Mucosa of descending colon (tissue), 3 donors: ENCODE data around the gene CBX8. TPM values are rescaled to one million over a fixed set of nuclear protein-coding genes. Genes with fewer than 3 reads are reported as not detected.

Experiments used
- ATAC-seq: fragments of 200-7000 bp; cut with Tn5 transposase; one replicate; pipeline ENCODE4 v1.9.1; 2020; ENCODE audit warnings: mild to moderate bottlenecking, moderate library complexity
- DNase-seq, 3 donors: peaks; one replicate each; pipeline ENCODE4 v3.0.0-alpha.2; 2020
- H3K36me3 ChIP-seq: fragments of 200-600 bp; one replicate; pipeline ENCODE4 v1.8.0; 2021; ENCODE audit warnings: low read depth, mild to moderate bottlenecking
- H3K4me1 ChIP-seq: fragments of 200-600 bp; one replicate; pipeline ENCODE4 v1.8.0; 2021; ENCODE audit warnings: low read depth, mild to moderate bottlenecking
- H3K4me3 ChIP-seq: fragments of 200-600 bp; one replicate; pipeline ENCODE4 v1.8.0; 2021; ENCODE audit warnings: mild to moderate bottlenecking
- H3K9me3 ChIP-seq: fragments of 200-600 bp; one replicate; pipeline ENCODE4 v1.8.0; 2021; ENCODE audit warnings: mild to moderate bottlenecking
- intact Hi-C, 2 donors: fragments of 100-400 bp; cut with DNase I in 1 of 2; cut with micrococcal nuclease in 1 of 2; formaldehyde crosslinking; loops; one replicate each; pipeline versions ENCODE4 v1.11.0 to v1.11.1; 2022; cut with DNase I, micrococcal nuclease
- total RNA-seq, 3 donors: library from RNA; stranded (reverse); fragmentation: NEBNext Ultra II Directional in 2 of 3; extraction: Animal tissue kit (Norgen Biotek cat#: 25700) in 2 of 3; gene quantifications; one replicate each; pipeline versions ENCODE4 v1.2.1 to v1.2.4, GENCODE V29; 2021 to 2023
- TF ChIP-seq, protein P1 (sequence below): fragments of 200-600 bp; IDR thresholded peaks from one replicate; pipeline ENCODE4 v1.8.0; 2022; ENCODE audit warnings: antibody characterized with exemption, mild to moderate bottlenecking
- donor health status: DM: no; HTN: no; CAD: no; lungs with moderate emphysema.
- donor health status: DM: no; HTN: no; CAD: no.
- donor health status: DM: no; HTN: yes; CAD: no.

Gene CBX8
- total RNA-seq, 3 donors from 2014 or later: 3.4 to 4.7 (median 4.0) TPM

DNA sequence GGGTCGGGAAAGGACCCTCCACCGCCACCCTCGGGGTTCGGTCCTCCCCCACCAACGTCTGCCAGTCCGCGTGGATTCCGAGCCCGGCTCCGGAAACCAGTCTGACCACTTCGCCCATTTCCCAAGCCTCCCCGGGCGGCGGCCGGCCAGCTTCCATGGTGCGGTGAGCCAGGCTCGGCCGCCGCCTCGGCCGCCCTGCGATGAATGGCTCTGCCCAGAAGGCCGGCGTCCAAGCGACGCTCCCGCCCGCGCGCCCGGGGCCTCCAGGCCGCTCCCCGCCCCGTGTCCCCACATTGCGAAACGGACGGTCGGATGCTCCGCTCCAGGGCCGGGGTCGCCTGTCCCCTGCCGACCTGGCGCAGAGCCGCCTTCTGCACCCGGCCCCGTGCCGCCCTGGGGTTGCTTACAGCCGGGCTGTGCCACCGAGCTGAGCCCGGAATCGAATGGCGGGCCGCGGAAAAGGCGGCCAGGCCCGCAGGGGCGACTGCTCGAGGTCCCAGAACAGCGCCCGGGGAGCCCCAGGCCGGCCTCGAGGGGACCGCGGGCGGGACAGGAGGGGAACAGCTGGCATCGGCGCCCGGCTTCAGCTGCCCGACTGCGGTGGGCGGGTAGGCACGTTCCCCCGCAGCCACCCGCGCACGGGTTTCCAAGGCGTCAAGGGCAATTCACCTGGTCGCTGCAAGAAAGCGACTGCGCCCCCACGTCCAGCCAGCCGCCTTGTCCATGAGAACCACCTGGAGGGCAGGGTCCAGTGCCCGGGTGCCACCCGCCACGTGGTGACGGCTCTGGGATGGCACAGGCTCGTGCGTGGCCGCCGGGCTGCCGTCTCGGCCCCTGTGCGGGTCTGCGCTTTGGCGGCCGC lies 18.3 kb upstream of the CBX8 start:
- TF ChIP-seq, protein P1, sequence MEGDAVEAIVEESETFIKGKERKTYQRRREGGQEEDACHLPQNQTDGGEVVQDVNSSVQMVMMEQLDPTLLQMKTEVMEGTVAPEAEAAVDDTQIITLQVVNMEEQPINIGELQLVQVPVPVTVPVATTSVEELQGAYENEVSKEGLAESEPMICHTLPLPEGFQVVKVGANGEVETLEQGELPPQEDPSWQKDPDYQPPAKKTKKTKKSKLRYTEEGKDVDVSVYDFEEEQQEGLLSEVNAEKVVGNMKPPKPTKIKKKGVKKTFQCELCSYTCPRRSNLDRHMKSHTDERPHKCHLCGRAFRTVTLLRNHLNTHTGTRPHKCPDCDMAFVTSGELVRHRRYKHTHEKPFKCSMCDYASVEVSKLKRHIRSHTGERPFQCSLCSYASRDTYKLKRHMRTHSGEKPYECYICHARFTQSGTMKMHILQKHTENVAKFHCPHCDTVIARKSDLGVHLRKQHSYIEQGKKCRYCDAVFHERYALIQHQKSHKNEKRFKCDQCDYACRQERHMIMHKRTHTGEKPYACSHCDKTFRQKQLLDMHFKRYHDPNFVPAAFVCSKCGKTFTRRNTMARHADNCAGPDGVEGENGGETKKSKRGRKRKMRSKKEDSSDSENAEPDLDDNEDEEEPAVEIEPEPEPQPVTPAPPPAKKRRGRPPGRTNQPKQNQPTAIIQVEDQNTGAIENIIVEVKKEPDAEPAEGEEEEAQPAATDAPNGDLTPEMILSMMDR: no peak
- peak; percentile 72 to 80 (median 74) for DNase-seq
- peak; percentile 69 for ATAC-seq
- Histone ChIP-seq H3K36me3 (no peaks in the 10 kb centered on the region), H3K4me3 (no peak overlapping the region), H3K4me1 (peaks cover 46% of the 10 kb centered on the region), H3K9me3 (no peaks in the 10 kb centered on the region)
- intact Hi-C loops: no loop called here

DNA sequence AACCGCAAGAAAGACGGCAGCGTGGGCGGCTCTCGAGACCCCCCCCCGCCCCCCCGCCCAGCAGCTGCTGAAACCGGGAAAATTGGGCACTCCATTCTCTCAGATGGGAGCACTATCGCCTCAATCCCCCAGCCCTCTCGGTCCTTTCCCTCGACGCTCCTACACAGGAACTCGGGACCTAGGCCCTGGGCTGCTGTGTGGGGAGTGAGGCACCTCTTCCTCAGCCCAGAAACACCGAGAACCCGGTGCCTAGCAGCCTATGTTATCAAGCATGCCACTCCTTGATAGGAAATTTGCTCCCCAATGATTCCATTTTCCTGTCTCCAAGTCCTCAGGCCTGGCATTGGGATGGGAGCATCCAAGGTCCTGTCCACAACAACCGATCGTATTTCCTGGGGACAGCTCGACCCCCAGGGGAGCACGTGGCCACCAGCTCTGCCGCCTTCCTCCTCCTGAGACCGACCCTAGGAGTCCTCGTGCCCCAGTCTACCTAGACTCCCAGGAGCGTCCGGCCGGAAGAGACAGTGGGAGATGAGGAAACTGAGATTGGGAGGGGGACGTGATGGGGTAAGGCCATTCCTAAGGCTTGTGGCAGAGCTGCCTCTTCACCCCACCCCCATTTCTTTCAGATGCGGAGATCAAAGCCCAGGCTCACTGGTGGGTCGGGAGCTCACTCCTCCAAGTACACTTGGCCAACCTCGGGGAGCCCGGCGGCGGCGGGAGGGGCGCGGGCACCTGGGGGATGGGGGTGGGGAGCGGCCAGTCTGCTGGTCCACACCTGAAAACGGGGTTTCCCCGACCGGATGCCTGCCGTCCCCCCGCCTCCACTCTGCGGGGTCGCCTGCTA lies 17.5 kb upstream of the CBX8 start:
- H3K9me3 ChIP-seq: no peaks in the 10 kb centered on the region
- no peaks in the 10 kb centered on the region for H3K36me3 ChIP-seq
- peaks cover 51% of the 10 kb centered on the region for H3K4me1 ChIP-seq
- intact Hi-C loops: no loop called here
- TF ChIP-seq, protein P1: no peak
- DNase-seq (peak in 1 of 3 donors; percentile 37), ATAC-seq (peak; percentile 1)
- H3K4me3 ChIP-seq: no peak overlapping the region

DNA sequence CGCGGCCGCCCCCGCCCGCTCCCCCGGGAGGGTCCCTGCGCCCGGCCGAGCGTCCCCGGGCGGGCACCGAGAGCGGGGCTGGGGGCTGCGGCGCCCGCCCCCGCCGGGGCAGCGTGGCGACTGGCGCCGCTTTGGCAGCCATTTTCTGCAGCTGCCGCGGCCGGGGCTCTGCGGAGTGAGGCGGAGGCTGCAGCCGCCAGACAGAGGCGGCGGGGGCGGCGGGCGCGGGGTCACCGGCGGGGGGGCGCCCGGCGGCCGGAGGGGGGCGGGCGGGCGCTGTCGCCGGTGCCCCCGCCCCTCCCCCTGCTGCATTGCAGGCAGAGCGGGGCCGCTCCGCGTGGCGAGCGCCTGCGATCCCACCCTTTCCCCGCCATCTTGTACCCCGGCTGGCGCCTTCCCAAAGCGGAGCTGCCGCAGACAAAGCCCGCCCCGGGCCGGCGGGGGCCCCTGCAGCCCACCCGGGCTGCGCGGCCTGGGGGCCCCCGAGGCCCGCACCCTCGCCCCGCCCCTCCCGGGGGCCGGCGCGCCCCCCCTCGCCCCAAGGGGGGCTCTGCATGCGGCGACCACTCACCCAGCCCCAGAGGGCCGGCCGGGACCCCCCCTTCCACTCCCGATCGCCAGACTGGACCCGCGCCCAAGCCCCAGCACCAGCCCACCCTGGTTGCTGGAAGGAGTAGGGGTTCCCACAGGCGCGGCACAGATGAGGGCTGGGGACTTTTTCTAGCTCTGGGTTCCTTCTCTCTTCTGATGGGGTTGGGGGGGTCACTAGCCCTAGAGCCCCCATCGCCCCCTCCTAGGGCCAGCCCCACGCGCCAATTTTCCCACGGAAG lies 16.6 kb upstream of the CBX8 start:
- no peak overlapping the region for H3K4me3 ChIP-seq
- no peaks in the 10 kb centered on the region for H3K9me3 ChIP-seq
- DNase-seq (peak in 1 of 3 donors; percentile 52), ATAC-seq (no peak)
- TF ChIP-seq, protein P1: no peak
- intact Hi-C loops: no loop called here
- H3K4me1 ChIP-seq: peaks cover 52% of the 10 kb centered on the region
- H3K36me3 ChIP-seq: no peaks in the 10 kb centered on the region

DNA sequence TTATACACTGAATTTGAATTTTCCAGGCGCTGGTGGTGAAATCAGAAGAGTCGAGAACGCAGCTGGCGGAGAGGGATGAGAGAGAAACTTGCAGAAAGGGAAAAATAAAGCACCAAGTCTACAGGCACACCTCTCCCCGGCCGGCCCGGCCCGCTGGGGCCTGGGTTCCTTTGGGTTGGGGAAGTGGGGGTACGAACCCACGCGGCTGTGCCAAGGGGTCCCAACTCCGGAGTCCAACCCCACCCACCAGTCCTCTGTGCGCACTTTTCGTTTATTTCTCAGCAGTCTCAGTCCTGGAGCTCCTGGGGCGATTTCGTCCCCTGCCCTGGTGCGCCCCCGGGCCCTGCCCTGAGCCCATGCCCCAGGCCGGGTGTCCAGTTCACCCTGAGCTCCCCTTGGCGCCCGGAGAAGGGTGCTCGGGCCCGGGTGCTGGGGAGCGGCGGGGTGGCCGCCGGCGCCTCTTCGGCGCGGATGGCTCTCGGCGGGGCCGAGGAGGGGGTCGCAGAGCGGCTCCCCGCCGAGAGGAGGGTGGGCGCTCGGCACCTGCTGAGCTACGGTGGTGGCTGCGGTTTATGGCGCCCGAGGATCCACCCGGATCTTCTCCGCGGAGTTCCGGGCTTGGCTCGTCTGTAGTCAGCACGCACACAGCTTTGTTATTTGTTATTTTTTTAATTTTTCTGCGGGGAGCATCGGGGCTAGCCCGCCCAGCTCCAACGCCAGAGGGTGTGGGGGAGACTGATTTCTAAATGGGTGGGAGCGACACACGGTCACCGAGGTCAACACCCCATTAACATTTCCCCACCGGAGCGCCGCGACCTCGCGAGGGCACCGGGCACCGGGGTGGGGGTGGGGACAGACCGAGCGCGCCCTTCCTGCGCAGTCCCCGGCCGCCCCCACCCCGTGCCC lies 15.7 kb upstream of the CBX8 start:
- no peaks in the 10 kb centered on the region for H3K36me3 ChIP-seq
- no peaks in the 10 kb centered on the region for H3K9me3 ChIP-seq
- intact Hi-C loops: no loop called here
- DNase-seq (peak in 1 of 3 donors; percentile 46), ATAC-seq (no peak)
- H3K4me3 ChIP-seq: no peak overlapping the region
- peaks cover 52% of the 10 kb centered on the region for H3K4me1 ChIP-seq
- TF ChIP-seq, protein P1: no peak
